Measurements from ENCODE around the gene IFI6. TPM values are rescaled to one million over a fixed set of nuclear protein-coding genes. Genes with fewer than 3 reads are reported as not detected.
A peak's percentile ranks its signal among the peaks of the same experiment; 100 is the strongest.

The IFI6 gene
- total RNA-seq (2012; rRNA removed) = 6.7 and 7.3 TPM in 2 replicates
- 16.8 and 17.2 TPM in 2 replicates for polyA plus RNA-seq (2012; rRNA removed)
- 31.2 and 35.3 TPM in 2 replicates for polyA plus RNA-seq (2012; cell fraction: cytosol; rRNA removed)
- 5.7 and 7.7 TPM in 2 replicates for polyA plus RNA-seq (2012; cell fraction: nucleus; rRNA removed; ENCODE audit: low replicate concordance)
- Bru-seq, nascent RNA = percentile 41 among the genes with signal in this experiment
- percentile 46 among the genes with signal in this experiment for BruChase-seq, experiment 1, labeled RNA remaining after a 6-hour chase
- percentile 38 among the genes with signal in this experiment for BruChase-seq, experiment 2, labeled RNA remaining after a 2-hour chase
- long read RNA-seq, transcript IFI6-202 (5 exons, 841 nt) = major isoform, 19 of 25 reads
- long read RNA-seq, partial matches to known transcripts = 0 of 25 reads
- long read RNA-seq, other reads (novel, unspliced or antisense) = 2 of 25 reads

- Histone ChIP-seq H3K27me3 (ENCODE audit: control insufficient read depth, insufficient read depth, low read length) (peaks cover 2% of the 10 kb centered on the region; the same call in 1 of the 2 replicates), H3K9me3 (ENCODE audit: control insufficient read depth, insufficient read depth, low read length) (no peaks in the 10 kb centered on the region), H4K20me1 (ENCODE audit: insufficient read depth, low read length) (peaks cover 3% of the 10 kb centered on the region; the same call in 1 of the 2 replicates), H2BK20ac (ENCODE audit: low read depth, low read length) (no peak within 1 kb of the TSS), H3K14ac (replicated peaks; ENCODE audit: low read depth, low read length) (peak within 1 kb of the TSS; percentile 53), H2BK15ac (ENCODE audit: low read depth, low read length) (no peak within 1 kb of the TSS; the same call in 2 of the 3 replicates), H3K79me1 (ENCODE audit: low read depth in 1 of 2, low read length in 2 of 2) (no peaks in the 10 kb centered on the region), H3K4ac (ENCODE audit: low read depth, low read length) (peak within 1 kb of the TSS; percentile 57), H2AFZ (replicated peaks; ENCODE audit: low read length, poor library complexity) (peak within 1 kb of the TSS; percentile 93), H3K9me1 (ENCODE audit: insufficient read depth, low read length) (peaks cover 5% of the 10 kb centered on the region; the same call in 1 of the 2 replicates), H2BK120ac (ENCODE audit: low read depth, low read length) (peak within 1 kb of the TSS; percentile 8; the same call in 1 of the 2 replicates), H3K23ac (ENCODE audit: low read depth, low read length) (peak within 1 kb of the TSS; percentile 29; the same call in 1 of the 2 replicates), H2AK9ac (replicated peaks; ENCODE audit: low read depth, low read length, poor library complexity) (no peak within 1 kb of the TSS), H3K9ac (ENCODE audit: low read depth, low read length) (peak within 1 kb of the TSS; percentile 74), H3K4me2 (ENCODE audit: low read depth, low read length) (peak within 1 kb of the TSS; percentile 91), H2AK5ac (ENCODE audit: low read depth, low read length) (0 out of 2 replicates have a peak within 1 kb of the TSS, but pooled peaks have one; percentile 29), H4K91ac (ENCODE audit: insufficient read depth, low read depth, low read length) (0 out of 2 replicates have a peak within 1 kb of the TSS, but pooled peaks have one; percentile 35), H4K8ac (ENCODE audit: low read depth in 2 of 2, low read length in 2 of 2) (peak within 1 kb of the TSS; percentile 21 to 82; a peak in 2 of 4 replicates), H3K18ac (ENCODE audit: low read depth, low read length) (no peak within 1 kb of the TSS), H2BK5ac (ENCODE audit: low read depth, low read length, poor library complexity, severe bottlenecking) (peak within 1 kb of the TSS; percentile 40), H3K4me1 (ENCODE audit: control insufficient read depth, insufficient read depth, low read length) (peaks cover 5% of the 10 kb centered on the region), H3K36me3 (ENCODE audit: control insufficient read depth, insufficient read depth, low read length) (no peaks in the 10 kb centered on the region), H3K4me3 (ENCODE audit: insufficient read depth, low read depth, low read length) (peak within 1 kb of the TSS; percentile 53), H3K56ac (ENCODE audit: extremely low read depth, insufficient read depth, low read length) (peak within 1 kb of the TSS; percentile 37; the same call in 1 of the 2 replicates), H4K5ac (ENCODE audit: low read depth, low read length) (peak within 1 kb of the TSS; percentile 52), H3K27ac (ENCODE audit: insufficient read depth, low read length) (peak within 1 kb of the TSS; percentile 58)
- ATAC-seq (ENCODE audit: low read depth) = peak; percentile 98
- WGBS, 2 experiments (ENCODE audit: extremely low coverage in 2 of 2, insufficient read length in 1 of 2) = no CpG with 5 or more reads among the region's 10 CpGs
- CTCF ChIA-PET = interaction anchor here (0.7 to 1.3 kb wide), 5 partner anchors 9 to 78 kb away, joined by 3 to 6 read pairs (median 4); partner anchors contain the start of gene FAM76A
- dilution Hi-C loops (cut with HindIII; ENCODE audit: low sequenced_read_pairs, unreplicated experiment) = no loop called here
- in situ Hi-C loops (cut with MboI; ENCODE audit: low sequenced_read_pairs) = no loop called here
- POLR2A ChIA-PET (ENCODE audit: unreplicated experiment) = interaction anchor here (0.6 to 1.4 kb wide), 4 partner anchors 46 to 101 kb away, joined by 3 to 5 read pairs (median 3); partner anchors contain the start of genes FAM76A and STX12
- no TSS peak for BruUV-seq (replicated peaks)
- intact Hi-C loops (cut with micrococcal nuclease) = loop anchor here (1.0 to 5.0 kb wide), 2 partner anchors 47 to 160 kb away; partner anchors contain the start of gene PPP1R8
- peak; percentile 95 for DNase-seq
- TF ChIP-seq RAD21 (IDR thresholded peaks at IDR 0.05; ENCODE audit: low read length) = peak; percentile 15; the same call in 1 of the 2 replicates
- TF ChIP-seq USF2 (IDR thresholded peaks at IDR 0.05; ENCODE audit: low read depth, low read length) = peak; percentile 39; the same call in 1 of the 2 replicates
- TF ChIP-seq CHD1 (IDR thresholded peaks at IDR 0.05; ENCODE audit: low read depth, low read length) = no peak
- 0 out of 2 replicates have a peak, but pooled peaks have one; percentile 1 for TF ChIP-seq SMC3 (IDR thresholded peaks at IDR 0.05; ENCODE audit: low read depth, low read length)
- TF ChIP-seq RCOR1 (IDR thresholded peaks at IDR 0.05; ENCODE audit: insufficient replicate concordance, low read length) = peak; percentile 17
- peak; percentile 44 for TF ChIP-seq CTCF (conservative IDR thresholded peaks at IDR 0.05; ENCODE audit: low read depth, low read length)
- TF ChIP-seq BHLHE40 (IDR thresholded peaks at IDR 0.05; ENCODE audit: low read depth, low read length) = no peak
- TF ChIP-seq POLR2A (IDR thresholded peaks at IDR 0.05; ENCODE audit: low read depth, low read length) = peak; percentile 79
- no peak for TF ChIP-seq NFE2L2 (IDR thresholded peaks at IDR 0.05; ENCODE audit: low read depth, low read length)
- TF ChIP-seq MAFK (IDR thresholded peaks at IDR 0.05; ENCODE audit: low read depth, low read length) = peak; percentile 23; the same call in 1 of the 2 replicates
- TF ChIP-seq MXI1 (IDR thresholded peaks at IDR 0.05; ENCODE audit: borderline replicate concordance, low read depth, low read length) = peak; percentile 43; the same call in 1 of the 2 replicates
These were observed at the start of gene IFI6 for GRCh38 chr1:27671964-27672749. TSS of gene IFI6 (minus strand) at chr1:27672192. CDS start at chr1:27669314, 2,878 bp downstream.
